ENCODE data around the gene CHIA. TPM values are rescaled to one million over a fixed set of nuclear protein-coding genes. Genes with fewer than 3 reads are reported as not detected.

Gene CHIA
- total RNA-seq (2021; fragmentation: NEBNext Ultra II Directional; extraction: Animal tissue kit (Norgen Biotek cat#: 25700)): not detected
- long read RNA-seq: 0 reads

DNA sequence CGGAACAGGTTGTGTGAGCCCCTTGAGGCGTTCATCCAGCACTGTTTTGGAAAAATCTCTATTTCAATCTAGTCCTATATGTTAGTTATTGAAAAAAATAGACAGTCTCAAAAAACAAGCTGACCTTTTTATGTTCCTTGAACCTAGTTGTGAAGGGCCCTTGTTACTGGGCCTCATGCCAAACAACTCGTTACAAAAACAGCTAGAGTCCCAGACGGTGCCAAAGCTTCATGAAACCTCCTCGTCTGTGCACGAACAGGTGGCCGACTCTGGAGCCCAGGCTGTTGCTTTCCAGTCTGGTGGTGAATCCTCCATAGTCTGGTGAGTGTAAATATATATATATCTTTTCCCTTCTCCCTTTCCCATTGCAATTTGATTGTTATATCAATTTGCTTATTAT lies at the start of gene CHIA:
Gene CHIA, plus strand, starts transcription at position 222 of the 400 bp plus-strand sequence. CDS start 19,617 bp downstream, outside the sequence.
- no peaks in the 10 kb centered on the region for H3K36me3 Mint-ChIP-seq (ENCODE audit: low read depth)
- H3K27ac Mint-ChIP-seq: no peak within 1 kb of the TSS
- DNase-seq: no peak
- H3K9me3 Mint-ChIP-seq: no peaks in the 10 kb centered on the region
- H3K4me3 Mint-ChIP-seq: no peak within 1 kb of the TSS
- H3K4me1 Mint-ChIP-seq (ENCODE audit: low read depth): no peaks in the 10 kb centered on the region
- H3K27me3 Mint-ChIP-seq (ENCODE audit: insufficient read depth): peaks cover 5% of the 10 kb centered on the region
- TF ChIP-seq, protein P1, sequence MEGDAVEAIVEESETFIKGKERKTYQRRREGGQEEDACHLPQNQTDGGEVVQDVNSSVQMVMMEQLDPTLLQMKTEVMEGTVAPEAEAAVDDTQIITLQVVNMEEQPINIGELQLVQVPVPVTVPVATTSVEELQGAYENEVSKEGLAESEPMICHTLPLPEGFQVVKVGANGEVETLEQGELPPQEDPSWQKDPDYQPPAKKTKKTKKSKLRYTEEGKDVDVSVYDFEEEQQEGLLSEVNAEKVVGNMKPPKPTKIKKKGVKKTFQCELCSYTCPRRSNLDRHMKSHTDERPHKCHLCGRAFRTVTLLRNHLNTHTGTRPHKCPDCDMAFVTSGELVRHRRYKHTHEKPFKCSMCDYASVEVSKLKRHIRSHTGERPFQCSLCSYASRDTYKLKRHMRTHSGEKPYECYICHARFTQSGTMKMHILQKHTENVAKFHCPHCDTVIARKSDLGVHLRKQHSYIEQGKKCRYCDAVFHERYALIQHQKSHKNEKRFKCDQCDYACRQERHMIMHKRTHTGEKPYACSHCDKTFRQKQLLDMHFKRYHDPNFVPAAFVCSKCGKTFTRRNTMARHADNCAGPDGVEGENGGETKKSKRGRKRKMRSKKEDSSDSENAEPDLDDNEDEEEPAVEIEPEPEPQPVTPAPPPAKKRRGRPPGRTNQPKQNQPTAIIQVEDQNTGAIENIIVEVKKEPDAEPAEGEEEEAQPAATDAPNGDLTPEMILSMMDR (IDR thresholded peaks at IDR 0.05): no peak

DNA sequence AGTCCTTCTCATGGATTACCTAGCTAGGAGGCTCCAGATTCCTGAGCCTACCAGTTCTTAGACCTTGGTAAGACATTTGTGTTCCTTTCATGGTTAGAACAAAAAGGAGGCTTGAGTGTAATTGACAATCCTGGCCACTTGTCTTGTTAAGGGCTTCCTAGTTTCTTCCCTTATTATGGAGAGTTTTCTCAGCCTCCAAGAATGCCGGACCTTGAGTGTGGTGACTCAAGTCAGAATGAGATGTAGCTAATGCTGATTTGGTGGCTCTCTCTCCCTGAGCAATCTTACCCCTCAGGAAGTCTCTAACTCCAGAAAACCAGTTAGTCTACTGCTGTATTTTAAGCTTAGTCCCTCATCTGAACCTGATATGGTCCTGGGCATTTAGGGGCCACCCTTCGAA lies 48.9 kb upstream of the CHIA start:
- Mint-ChIP-seq H3K4me1 (ENCODE audit: low read depth) (peaks cover 13% of the 10 kb centered on the region), H3K4me3 (no peak overlapping the region), H3K27ac (no peak overlapping the region), H3K27me3 (ENCODE audit: insufficient read depth) (peaks cover 27% of the 10 kb centered on the region), H3K9me3 (no peaks in the 10 kb centered on the region), H3K36me3 (ENCODE audit: low read depth) (no peaks in the 10 kb centered on the region)
- TF ChIP-seq, protein P1 (IDR thresholded peaks at IDR 0.05): no peak
- DNase-seq: peak; percentile 5

DNA sequence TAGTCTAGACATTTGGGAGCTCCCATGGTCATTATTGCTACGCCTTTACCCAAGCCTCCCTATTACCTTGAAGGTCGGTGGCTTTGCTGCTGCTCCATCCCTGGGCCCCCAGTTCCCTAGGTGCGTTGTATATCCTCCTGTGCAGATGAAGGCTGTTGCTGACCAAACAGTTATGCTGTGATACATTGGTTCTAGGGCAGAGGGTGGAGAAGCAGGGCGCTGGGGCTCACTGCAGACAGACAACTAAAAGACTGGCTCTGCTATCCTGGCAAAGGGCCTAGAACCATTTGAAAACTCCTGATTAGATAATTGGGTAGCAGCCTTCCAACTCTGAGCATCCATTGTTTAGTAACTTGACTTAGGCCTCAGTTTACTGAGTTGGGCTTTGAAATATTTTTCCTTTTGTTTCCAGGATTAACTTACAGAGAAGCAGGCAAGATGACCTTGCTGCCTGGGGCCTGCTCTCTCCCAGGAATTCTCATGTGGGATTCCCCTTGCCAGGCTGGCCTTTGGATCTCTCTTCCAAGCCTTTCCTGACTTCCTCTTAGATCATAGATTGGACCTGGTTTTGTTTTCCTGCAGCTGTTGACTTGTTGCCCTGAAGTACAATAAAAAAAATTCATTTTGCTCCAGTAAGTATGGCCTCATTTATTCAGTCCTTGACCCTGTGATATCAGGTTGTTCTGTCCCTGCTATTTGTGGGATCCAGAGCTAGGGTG lies 47.7 kb upstream of the CHIA start:
- no peak overlapping the region for H3K4me3 Mint-ChIP-seq
- no peaks in the 10 kb centered on the region for H3K36me3 Mint-ChIP-seq (ENCODE audit: low read depth)
- H3K9me3 Mint-ChIP-seq: no peaks in the 10 kb centered on the region
- peaks cover 24% of the 10 kb centered on the region for H3K27me3 Mint-ChIP-seq (ENCODE audit: insufficient read depth)
- TF ChIP-seq, protein P1 (IDR thresholded peaks at IDR 0.05): no peak
- H3K27ac Mint-ChIP-seq: no peak overlapping the region
- peaks cover 1% of the 10 kb centered on the region; the same call in 1 of the 2 replicates for H3K4me1 Mint-ChIP-seq (ENCODE audit: low read depth)
- no peak for DNase-seq

DNA sequence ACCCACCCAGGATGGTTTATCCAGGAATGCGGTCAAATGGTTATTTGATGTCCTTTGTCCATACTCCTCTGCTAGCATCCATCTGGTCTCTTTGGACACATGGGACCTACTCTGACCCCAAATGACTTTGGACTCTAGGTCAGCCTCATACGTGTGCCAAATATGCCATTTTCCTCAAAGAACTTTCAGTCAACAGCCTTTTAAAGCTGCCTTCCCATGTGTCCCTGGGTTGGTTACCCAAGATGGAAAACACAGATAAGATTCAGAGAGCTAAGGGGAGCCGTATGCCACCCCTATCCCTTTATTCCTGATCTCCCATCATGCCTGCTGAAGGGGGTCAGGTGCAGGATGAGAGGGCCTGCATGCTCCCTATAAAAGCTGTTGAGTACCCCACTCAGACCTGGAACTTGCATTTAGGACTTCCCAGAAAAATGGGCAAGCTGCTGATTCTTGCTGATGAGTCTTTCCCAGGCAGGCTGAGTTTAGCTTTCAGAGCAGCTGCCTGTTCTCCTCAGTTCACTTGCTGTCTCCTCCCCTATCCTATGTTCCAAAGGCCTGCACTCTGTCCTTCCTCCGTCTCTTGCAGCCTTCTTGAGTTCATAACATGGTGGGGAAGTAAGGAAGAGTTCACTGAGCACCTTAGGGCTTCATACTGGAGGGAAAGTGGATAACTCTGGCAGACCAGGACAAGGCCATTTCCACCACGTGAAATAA lies 43.4 kb upstream of the CHIA start:
- Mint-ChIP-seq H3K27ac (no peak overlapping the region), H3K9me3 (no peaks in the 10 kb centered on the region), H3K36me3 (ENCODE audit: low read depth) (no peaks in the 10 kb centered on the region), H3K4me1 (ENCODE audit: low read depth) (no peaks in the 10 kb centered on the region), H3K4me3 (no peak overlapping the region), H3K27me3 (ENCODE audit: insufficient read depth) (peaks cover 26% of the 10 kb centered on the region)
- DNase-seq: no peak
- TF ChIP-seq, protein P1 (IDR thresholded peaks at IDR 0.05): no peak

DNA sequence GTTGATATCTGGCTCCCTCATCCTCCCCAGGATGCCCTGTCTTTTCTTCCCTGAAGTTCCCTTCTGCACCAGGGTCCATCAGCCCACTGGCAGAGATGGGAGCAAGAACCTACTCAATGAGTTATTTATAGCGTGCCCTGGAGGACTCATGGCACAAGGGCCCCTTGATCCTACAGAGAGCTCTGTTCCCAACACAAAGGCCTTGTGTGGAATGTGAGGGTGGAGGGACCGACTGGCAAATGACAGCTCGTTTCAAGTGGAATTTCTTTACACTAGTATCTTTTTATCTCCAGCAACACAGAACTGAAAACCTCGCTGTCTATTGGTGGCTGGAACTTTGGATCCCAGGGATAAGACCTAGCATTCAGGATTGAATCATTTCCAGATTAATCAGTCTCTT lies 40.7 kb upstream of the CHIA start:
- Mint-ChIP-seq H3K36me3 (ENCODE audit: low read depth) (no peaks in the 10 kb centered on the region), H3K27ac (no peak overlapping the region), H3K9me3 (no peaks in the 10 kb centered on the region), H3K4me3 (no peak overlapping the region), H3K4me1 (ENCODE audit: low read depth) (no peaks in the 10 kb centered on the region), H3K27me3 (ENCODE audit: insufficient read depth) (peaks cover 35% of the 10 kb centered on the region)
- TF ChIP-seq, protein P1 (IDR thresholded peaks at IDR 0.05): no peak
- DNase-seq: no peak
